ENCODE data around the gene BLM.
"Not testable (repeated sequence)": the region's sequence is repeated elsewhere in the genome, so short reads cannot be mapped to it uniquely, and the experiment has no call there.

BLM gene

DNA sequence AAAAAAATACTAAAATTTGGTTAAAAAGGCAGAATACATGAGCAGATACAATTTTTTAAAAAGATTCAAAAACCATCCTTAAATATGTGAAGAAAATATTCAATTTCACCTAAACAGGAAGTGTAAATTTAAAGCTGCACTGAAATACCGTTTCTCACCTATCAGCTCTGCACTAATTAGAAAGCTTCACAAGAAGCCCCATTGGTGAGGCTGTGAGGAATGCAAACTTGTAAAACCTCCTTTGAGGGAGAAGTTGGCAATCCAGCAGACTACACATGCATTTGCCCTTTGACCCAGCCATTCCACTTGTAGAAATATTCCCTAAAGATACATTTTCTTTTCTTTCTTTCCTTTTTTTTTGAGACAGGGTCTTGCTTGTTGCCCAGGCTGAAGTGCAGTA, 18.8 kb downstream of the BLM start:
- no peaks in the 10 kb centered on the region for H3K4me1 ChIP-seq (ENCODE audit: insufficient read depth, low read length)
- no peaks in the 10 kb centered on the region for H3K9me3 ChIP-seq (ENCODE audit: control insufficient read depth, insufficient read depth, low read length)
- no peak overlapping the region for H3K9ac ChIP-seq (ENCODE audit: low read depth, low read length)
- H3K36me3 ChIP-seq (ENCODE audit: insufficient read depth, low read length): no peaks in the 10 kb centered on the region

DNA sequence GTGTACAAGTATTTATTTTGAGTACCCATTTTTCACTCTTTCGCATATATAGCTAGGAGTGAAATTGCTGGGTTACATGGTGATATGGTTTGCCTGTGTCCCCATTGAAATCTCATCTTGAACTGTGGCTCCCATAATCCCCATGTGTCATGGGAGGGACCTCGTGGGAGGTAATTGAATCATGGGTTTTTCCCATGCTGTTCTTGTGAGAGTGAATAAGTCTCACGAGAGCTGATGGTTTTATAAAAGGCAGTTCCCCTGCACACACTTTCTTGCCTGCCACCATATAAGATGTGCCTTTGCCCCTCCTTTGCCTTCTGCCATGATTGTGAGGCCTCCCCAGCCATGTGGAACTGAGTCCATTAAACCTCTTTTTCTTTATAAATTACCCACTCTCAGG, 23.4 kb downstream of the BLM start:
- not testable (repeated sequence) for H3K9me3 ChIP-seq (ENCODE audit: control insufficient read depth, insufficient read depth, low read length); H3K4me1 ChIP-seq (ENCODE audit: insufficient read depth, low read length); H3K36me3 ChIP-seq (ENCODE audit: insufficient read depth, low read length); H3K9ac ChIP-seq (ENCODE audit: low read depth, low read length)

DNA sequence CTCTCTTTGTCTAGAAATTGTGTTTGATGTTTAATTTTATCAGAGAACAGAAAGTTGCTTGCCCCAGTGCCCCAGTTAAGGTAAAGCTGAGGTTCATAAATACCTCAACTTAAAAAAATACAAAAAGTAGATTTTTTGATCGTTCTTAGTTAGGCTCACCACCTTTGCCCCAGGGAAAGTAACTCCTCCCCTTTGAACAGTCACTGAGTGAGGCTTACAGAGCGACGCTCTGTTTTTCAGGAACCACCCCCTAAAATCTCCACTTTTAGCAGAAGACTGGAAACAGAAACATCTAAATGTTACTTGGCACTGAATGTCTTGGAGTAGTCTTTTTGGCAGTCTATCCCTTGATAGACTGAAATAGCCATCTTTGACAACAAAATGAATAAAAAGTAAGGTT, 24.9 kb downstream of the BLM start:
- H3K9me3 ChIP-seq (ENCODE audit: control insufficient read depth, insufficient read depth, low read length): no peaks in the 10 kb centered on the region
- no peaks in the 10 kb centered on the region for H3K36me3 ChIP-seq (ENCODE audit: insufficient read depth, low read length)
- no peak overlapping the region for H3K9ac ChIP-seq (ENCODE audit: low read depth, low read length)
- no peaks in the 10 kb centered on the region for H3K4me1 ChIP-seq (ENCODE audit: insufficient read depth, low read length)

DNA sequence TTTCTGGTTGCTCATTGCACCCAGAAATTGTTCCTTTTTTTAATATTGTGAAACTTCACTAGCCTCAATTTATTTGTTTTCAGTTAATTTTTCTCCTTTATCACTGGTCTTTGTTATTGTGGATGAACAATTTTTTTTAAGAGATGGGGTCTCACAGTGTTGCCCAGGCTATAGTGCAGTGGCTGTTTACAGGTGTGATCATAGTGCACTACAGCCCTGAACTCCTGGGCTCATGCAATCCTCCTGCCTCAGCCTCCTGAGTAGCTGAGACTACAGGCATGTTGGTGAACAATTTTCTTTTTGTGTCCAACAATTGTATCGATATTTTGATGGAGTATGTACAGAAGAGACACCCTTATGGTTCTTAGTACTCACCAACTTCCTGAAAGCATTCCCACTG, 26.3 kb downstream of the BLM start:
- Histone ChIP-seq H3K9ac (ENCODE audit: low read depth, low read length) (no peak overlapping the region), H3K9me3 (ENCODE audit: control insufficient read depth, insufficient read depth, low read length) (no peaks in the 10 kb centered on the region), H3K4me1 (ENCODE audit: insufficient read depth, low read length) (no peaks in the 10 kb centered on the region)

DNA sequence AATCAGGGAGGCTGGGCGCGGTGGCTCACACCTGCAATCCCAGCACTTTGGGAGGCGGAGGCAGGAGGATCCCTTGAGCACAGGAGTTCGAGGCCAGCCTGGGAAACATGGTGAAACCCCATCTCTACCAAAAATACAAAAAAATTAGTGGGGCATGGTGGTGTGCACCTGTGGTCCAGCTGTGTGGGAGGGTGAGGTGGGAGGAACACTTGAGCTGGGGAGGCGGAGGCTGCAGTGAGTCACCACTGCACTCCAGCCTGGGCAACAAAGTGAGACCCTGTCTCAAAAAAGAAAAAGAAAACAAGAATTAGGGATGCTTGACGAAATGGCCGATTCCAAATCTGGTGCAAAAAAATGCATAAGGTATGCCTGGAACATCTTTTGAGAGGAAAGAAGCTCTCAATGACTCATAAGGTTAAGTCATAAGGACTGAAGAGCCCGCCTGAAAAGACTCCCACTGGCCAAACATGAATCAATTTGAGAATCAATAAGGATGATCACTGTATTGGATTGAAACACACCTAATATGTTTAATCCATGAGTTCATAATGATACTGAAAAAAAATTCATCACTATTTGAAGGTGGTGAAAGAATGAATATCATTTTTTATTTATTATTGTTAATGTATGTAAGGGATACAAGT, 27.7 kb downstream of the BLM start:
- Histone ChIP-seq H3K9me3 (ENCODE audit: control insufficient read depth, insufficient read depth, low read length) (no peaks in the 10 kb centered on the region), H3K4me1 (ENCODE audit: insufficient read depth, low read length) (peaks cover 7% of the 10 kb centered on the region; the same call in 1 of the 2 replicates), H3K9ac (ENCODE audit: low read depth, low read length) (no peak overlapping the region), H3K36me3 (ENCODE audit: insufficient read depth, low read length) (no peaks in the 10 kb centered on the region)

More for the DNA sequence above, 26.3 kb downstream of the BLM start:
- no peaks in the 10 kb centered on the region for H3K36me3 ChIP-seq (ENCODE audit: insufficient read depth, low read length)

DNA sequence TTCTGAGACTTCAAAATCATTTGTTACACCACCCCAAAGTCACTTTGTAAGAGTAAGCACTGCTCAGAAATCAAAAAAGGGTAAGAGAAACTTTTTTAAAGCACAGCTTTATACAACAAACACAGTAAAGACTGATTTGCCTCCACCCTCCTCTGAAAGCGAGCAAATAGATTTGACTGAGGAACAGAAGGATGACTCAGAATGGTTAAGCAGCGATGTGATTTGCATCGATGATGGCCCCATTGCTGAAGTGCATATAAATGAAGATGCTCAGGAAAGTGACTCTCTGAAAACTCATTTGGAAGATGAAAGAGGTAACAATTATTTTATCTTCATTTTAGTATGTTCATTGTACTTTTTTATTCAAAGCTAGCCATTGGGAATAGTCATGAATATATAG, 32.6 kb downstream of the BLM start:
- H3K9me3 ChIP-seq (ENCODE audit: control insufficient read depth, insufficient read depth, low read length): no peaks in the 10 kb centered on the region
- peaks cover 13% of the 10 kb centered on the region for H3K4me1 ChIP-seq (ENCODE audit: insufficient read depth, low read length)
- no peak overlapping the region for H3K9ac ChIP-seq (ENCODE audit: low read depth, low read length)
- no peaks in the 10 kb centered on the region; the same call in 1 of the 2 replicates for H3K36me3 ChIP-seq (ENCODE audit: insufficient read depth, low read length)

DNA sequence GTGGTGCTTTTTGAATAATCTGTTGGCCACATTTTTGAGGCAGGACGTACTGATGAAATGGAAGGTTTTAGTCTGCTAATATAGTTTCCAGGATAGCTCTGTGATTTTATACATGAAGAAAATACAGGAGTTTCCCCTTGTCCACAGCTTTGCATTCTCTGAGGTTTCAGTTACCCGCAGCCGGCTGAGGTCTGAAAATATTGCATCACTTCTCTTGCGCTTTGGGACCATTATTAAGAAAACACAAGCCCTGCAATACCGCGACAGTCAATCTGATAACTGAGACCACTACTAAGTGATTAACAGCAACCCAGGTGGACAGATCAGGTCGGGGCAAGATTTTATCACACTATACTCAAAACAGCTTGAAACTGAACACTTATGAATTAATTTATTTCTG, 33.0 kb downstream of the BLM start:
- Histone ChIP-seq H3K36me3 (ENCODE audit: insufficient read depth, low read length) (no peaks in the 10 kb centered on the region; the same call in 1 of the 2 replicates), H3K9me3 (ENCODE audit: control insufficient read depth, insufficient read depth, low read length) (no peaks in the 10 kb centered on the region), H3K4me1 (ENCODE audit: insufficient read depth, low read length) (peaks cover 13% of the 10 kb centered on the region), H3K9ac (ENCODE audit: low read depth, low read length) (no peak overlapping the region)

DNA sequence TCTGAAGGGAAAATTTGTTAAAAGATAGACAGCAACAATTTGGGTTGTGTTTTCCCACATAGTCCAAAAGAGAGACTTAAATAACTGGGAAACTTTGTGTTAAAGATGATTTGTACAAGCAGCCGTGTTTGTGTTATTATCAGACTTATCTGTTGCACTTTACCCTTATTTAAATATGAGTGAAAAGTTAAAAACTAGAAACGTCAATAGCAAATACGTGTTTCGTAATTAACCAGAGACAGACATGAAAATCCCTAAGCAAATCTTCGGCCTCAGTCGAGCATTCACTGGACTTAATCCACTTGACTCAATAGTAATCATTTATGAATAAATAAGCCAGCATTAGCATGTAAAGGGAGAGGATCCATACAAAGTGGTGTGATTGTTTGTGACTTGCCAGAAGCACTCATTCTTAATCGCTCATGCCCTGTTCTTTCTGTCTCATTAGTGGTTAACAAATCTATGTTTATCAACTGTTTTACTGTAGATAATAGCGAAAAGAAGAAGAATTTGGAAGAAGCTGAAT, 34.2 kb downstream of the BLM start:
- Histone ChIP-seq H3K4me1 (ENCODE audit: insufficient read depth, low read length) (peaks cover 13% of the 10 kb centered on the region), H3K9me3 (ENCODE audit: control insufficient read depth, insufficient read depth, low read length) (no peaks in the 10 kb centered on the region), H3K36me3 (ENCODE audit: insufficient read depth, low read length) (no peaks in the 10 kb centered on the region; the same call in 1 of the 2 replicates), H3K9ac (ENCODE audit: low read depth, low read length) (no peak overlapping the region)

DNA sequence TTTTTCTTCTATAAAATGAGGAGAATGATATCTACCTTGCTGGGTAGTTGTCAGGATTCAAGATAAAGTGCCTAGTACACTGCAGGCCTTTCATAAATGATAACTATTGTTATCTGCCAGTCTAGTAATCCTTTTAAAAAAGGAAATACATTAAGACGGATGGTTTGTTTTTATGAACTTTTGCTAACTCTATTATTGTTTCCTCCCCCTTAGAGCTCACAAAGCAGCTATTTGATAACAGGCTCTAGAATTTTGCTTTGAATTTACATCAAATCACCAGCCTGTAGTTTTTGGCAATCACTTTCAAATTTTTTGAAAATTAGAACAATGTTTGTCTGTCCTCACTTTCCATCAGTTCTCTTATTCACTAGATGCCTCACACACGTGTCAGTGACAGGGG, 39.8 kb downstream of the BLM start:
- Histone ChIP-seq H3K4me1 (ENCODE audit: insufficient read depth, low read length) (peaks cover 7% of the 10 kb centered on the region; the same call in 1 of the 2 replicates), H3K9ac (ENCODE audit: low read depth, low read length) (no peak overlapping the region), H3K36me3 (ENCODE audit: insufficient read depth, low read length) (peaks cover 3% of the 10 kb centered on the region; the same call in 1 of the 2 replicates), H3K9me3 (ENCODE audit: control insufficient read depth, insufficient read depth, low read length) (no peaks in the 10 kb centered on the region)

DNA sequence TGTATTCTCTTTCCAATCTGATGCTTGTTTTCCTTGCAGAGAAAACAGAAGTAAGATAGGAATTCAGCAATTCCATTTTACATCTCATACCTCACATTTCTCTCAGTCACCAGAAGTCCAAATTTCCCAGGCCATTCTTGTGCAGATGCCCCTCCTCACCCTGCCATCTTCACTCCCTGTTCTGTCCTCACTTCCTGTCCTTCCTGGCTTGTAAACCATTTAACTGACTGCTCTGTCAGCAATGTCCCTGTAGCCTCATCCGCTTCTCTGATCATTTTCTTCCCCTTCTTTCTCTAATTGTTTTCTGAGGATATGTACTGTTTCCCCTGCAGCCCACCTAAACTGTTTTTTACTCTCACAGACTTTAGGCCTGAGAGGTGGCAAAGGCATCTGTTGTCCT, 40.3 kb downstream of the BLM start:
- Histone ChIP-seq H3K9me3 (ENCODE audit: control insufficient read depth, insufficient read depth, low read length) (no peaks in the 10 kb centered on the region), H3K4me1 (ENCODE audit: insufficient read depth, low read length) (peaks cover 7% of the 10 kb centered on the region; the same call in 1 of the 2 replicates), H3K36me3 (ENCODE audit: insufficient read depth, low read length) (peaks cover 6% of the 10 kb centered on the region), H3K9ac (ENCODE audit: low read depth, low read length) (no peak overlapping the region)

DNA sequence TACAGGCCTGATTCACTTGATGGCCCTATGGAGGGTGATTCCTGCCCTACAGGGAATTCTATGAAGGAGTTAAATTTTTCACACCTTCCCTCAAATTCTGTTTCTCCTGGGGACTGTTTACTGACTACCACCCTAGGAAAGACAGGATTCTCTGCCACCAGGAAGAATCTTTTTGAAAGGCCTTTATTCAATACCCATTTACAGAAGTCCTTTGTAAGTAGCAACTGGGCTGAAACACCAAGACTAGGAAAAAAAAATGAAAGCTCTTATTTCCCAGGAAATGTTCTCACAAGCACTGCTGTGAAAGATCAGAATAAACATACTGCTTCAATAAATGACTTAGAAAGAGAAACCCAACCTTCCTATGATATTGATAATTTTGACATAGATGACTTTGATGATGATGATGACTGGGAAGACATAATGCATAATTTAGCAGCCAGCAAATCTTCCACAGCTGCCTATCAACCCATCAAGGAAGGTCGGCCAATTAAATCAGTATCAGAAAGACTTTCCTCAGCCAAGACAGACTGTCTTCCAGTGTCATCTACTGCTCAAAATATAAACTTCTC, 43.6 kb downstream of the BLM start:
- H3K4me1 ChIP-seq (ENCODE audit: insufficient read depth, low read length): peaks cover 7% of the 10 kb centered on the region; the same call in 1 of the 2 replicates
- H3K36me3 ChIP-seq (ENCODE audit: insufficient read depth, low read length): peaks cover 11% of the 10 kb centered on the region
- no peaks in the 10 kb centered on the region for H3K9me3 ChIP-seq (ENCODE audit: control insufficient read depth, insufficient read depth, low read length)
- no peak overlapping the region for H3K9ac ChIP-seq (ENCODE audit: low read depth, low read length)

DNA sequence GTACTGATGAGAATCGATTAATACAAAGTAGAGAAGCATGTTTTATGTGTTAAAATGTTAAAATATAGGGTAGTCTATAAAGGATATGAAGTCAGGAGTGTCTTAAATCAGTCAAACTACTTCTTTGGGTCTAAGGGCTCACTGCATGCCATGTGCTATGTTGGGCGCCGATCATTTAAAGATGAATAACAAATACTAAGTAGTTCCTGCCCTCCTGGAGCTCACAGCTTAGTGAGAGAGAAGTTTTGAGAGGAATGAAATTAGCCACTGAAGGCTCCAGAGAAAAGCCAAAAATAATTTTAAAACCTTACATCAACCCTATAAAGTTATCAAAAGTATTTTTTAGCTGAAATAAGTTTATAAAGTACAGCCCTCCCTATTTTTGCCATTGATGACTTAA, 44.5 kb downstream of the BLM start:
- Histone ChIP-seq H3K36me3 (ENCODE audit: insufficient read depth, low read length) (peaks cover 16% of the 10 kb centered on the region), H3K4me1 (ENCODE audit: insufficient read depth, low read length) (peaks cover 7% of the 10 kb centered on the region; the same call in 1 of the 2 replicates), H3K9me3 (ENCODE audit: control insufficient read depth, insufficient read depth, low read length) (no peaks in the 10 kb centered on the region), H3K9ac (ENCODE audit: low read depth, low read length) (no peak overlapping the region)

DNA sequence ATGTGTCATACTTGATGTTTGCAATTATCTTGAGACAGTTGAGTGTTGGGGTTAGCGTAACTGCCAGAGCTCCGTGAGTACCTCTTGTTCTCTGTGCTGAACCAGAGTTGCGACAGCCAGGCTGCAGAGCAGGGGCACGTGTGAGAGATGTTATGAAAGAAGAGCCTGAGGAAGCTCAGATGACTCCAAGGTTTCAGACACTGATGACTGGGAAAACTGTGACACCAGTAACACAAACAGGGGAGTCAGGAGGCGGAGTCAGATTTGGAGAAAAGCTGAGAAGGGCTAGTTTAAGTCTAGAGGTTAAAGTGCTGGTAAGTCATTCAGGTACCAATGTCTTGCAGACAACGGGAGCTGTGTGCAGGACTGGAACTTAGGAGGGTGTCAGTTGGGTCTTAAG, 45.0 kb downstream of the BLM start:
- peaks cover 16% of the 10 kb centered on the region for H3K36me3 ChIP-seq (ENCODE audit: insufficient read depth, low read length)
- no peaks in the 10 kb centered on the region for H3K9me3 ChIP-seq (ENCODE audit: control insufficient read depth, insufficient read depth, low read length)
- H3K4me1 ChIP-seq (ENCODE audit: insufficient read depth, low read length): peaks cover 7% of the 10 kb centered on the region; the same call in 1 of the 2 replicates

DNA sequence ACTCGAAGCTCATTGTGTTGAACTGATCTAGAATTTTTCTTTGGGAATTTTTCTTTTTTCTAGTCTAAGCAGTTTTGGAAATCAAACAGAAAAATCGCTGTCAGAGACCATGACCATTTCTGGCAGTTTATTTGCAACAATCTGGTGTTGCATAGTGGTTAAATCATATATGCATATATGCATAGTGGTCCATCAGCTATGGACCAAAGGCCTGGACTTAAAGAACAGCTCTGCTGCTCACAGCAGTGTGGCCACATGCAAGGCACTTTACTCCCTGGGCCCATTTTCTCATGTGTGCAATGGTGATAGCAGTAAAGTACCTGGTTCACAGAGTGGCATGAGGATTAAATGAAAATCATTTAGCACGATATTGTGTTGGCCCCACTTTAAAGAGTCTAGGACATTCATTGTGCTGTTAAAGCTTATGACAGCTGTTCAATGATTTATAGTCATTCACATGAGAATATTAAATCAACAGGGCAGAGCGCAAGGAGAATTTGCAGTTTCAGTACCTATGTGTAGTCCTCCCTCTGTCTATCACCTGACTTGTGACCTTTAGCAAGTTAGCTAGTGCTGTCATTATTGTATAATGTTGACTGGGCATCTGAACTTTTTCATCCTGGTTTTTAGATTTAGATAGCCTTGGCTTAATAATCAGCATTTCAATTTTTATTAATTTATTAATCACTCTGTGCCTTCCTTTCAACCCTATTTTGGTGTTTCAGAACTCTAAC, 46.4 kb downstream of the BLM start:
- H3K36me3 ChIP-seq (ENCODE audit: insufficient read depth, low read length): peaks cover 16% of the 10 kb centered on the region
- H3K4me1 ChIP-seq (ENCODE audit: insufficient read depth, low read length): peaks cover 7% of the 10 kb centered on the region; the same call in 1 of the 2 replicates
- no peaks in the 10 kb centered on the region for H3K9me3 ChIP-seq (ENCODE audit: control insufficient read depth, insufficient read depth, low read length)
- H3K9ac ChIP-seq (ENCODE audit: low read depth, low read length): no peak overlapping the region

More for the DNA sequence above, 45.0 kb downstream of the BLM start:
- H3K9ac ChIP-seq (ENCODE audit: low read depth, low read length): no peak overlapping the region

Measured in ES-I3 (cell line).